NCI-H82 (cell line): ENCODE data around the gene DNM2.
"Not testable (repeated sequence)": the region's sequence is repeated elsewhere in the genome, so short reads cannot be mapped to it uniquely, and the experiment has no call there.

Experiments
- DNase-seq: peaks from one replicate; lab custom pipeline; 2025; lab: John Stamatoyannopoulos, UW

Gene DNM2

GRCh38 chr19:10717356-10718204 lies at the start of gene DNM2:
DNM2 (plus strand) TSS chr19:10718079; CDS start chr19:10718243, 164 bp downstream.
- DNase-seq, result peak; percentile 100

- no peak for DNase-seq
Observed at GRCh38 chr19:10669246-10669645, 48.6 kb upstream of the DNM2 start.

GRCh38 chr19:10670182-10670581 lies 47.7 kb upstream of the DNM2 start:
- DNase-seq, result no peak

GRCh38 chr19:10670876-10671804 lies 46.7 kb upstream of the DNM2 start:
- no peak for DNase-seq

- not testable (repeated sequence) for DNase-seq
Observed at GRCh38 chr19:10671922-10672321, 46.0 kb upstream of the DNM2 start.

GRCh38 chr19:10675214-10675613 lies 42.7 kb upstream of the DNM2 start:
- not testable (repeated sequence) for DNase-seq

- no peak for DNase-seq
Observed at GRCh38 chr19:10677751-10678150, 40.1 kb upstream of the DNM2 start.

GRCh38 chr19:10678813-10679212 lies 39.1 kb upstream of the DNM2 start:
- no peak for DNase-seq

- no peak for DNase-seq
Observed at GRCh38 chr19:10679743-10680142, 38.1 kb upstream of the DNM2 start.

GRCh38 chr19:10680545-10681135 lies 37.2 kb upstream of the DNM2 start:
- no peak for DNase-seq

- DNase-seq, result no peak
Observed at GRCh38 chr19:10681658-10682057, 36.2 kb upstream of the DNM2 start.

- DNase-seq, result no peak
Observed at GRCh38 chr19:10682397-10683063, 35.3 kb upstream of the DNM2 start.

GRCh38 chr19:10683064-10683426 lies 34.8 kb upstream of the DNM2 start:
- DNase-seq, result no peak

- DNase-seq, result no peak
Observed at GRCh38 chr19:10683582-10683981, 34.3 kb upstream of the DNM2 start.

- no peak for DNase-seq
Observed at GRCh38 chr19:10685210-10685609, 32.7 kb upstream of the DNM2 start.

GRCh38 chr19:10686193-10686592 lies 31.7 kb upstream of the DNM2 start:
- no peak for DNase-seq

- DNase-seq, result no peak
Observed at GRCh38 chr19:10686661-10687517, 31.0 kb upstream of the DNM2 start.

- DNase-seq, result no peak
Observed at GRCh38 chr19:10687518-10688288, 30.2 kb upstream of the DNM2 start.

- no peak for DNase-seq
Observed at GRCh38 chr19:10688545-10689280, 29.2 kb upstream of the DNM2 start.
